GM12878 (cell line): ENCODE measurements around the gene ARFRP1. TPM values are rescaled to one million over a fixed set of nuclear protein-coding genes. Genes with fewer than 3 reads are reported as not detected.

Experiments
- ATAC-seq: fragments of 200-7000 bp; cut with Tn5 transposase; 3 replicates; pipeline ENCODE4 v1.9.1; 2020; ENCODE audit warnings: mild to moderate bottlenecking, moderate library complexity
- BruUV-seq: library from RNA; stranded (reverse); fragments of 400-500 nt; replicated peaks from 2 replicates; lab custom pipeline; 2021; lab: Mats Ljungman, UMichigan
- CTCF ChIA-PET: fragments of 300-600 bp; sonication (Branson Sonifier 250); formaldehyde crosslinking; extraction: SDS; loops from one replicate; lab custom pipeline; 2021; ENCODE audit warnings: inconsistent platforms; lab: Yijun Ruan, JAX
- POLR2A ChIA-PET: fragments of 350-600 bp; formaldehyde crosslinking; extraction: SDS; loops from one replicate; lab custom pipeline; 2021; ENCODE audit warnings: inconsistent platforms; lab: Charles Lee
- RAD21 ChIA-PET: fragments of 300-600 bp; sonication (Branson Sonifier 250); formaldehyde crosslinking; loops from one replicate; lab custom pipeline; 2023; ENCODE audit warnings: antibody characterized with exemption; ENCODE audit not compliant: unreplicated experiment; lab: Charles Lee
- SMC1A ChIA-PET: fragments of 300-600 bp; sonication (Branson Sonifier 250); formaldehyde crosslinking; loops from one replicate; lab custom pipeline; 2023; ENCODE audit not compliant: unreplicated experiment, uncharacterized antibody; lab: Charles Lee
- DNase-seq: peaks from one replicate; pipeline ENCODE4 v3.0.0-alpha.2; 2011; ENCODE audit warnings: low read depth, low spot score
- FAIRE-seq: peaks from 3 replicates; lab custom pipeline; 2011; peaks lifted over from hg19 to GRCh38; lab: Jason Lieb, UNC
- H2AFZ ChIP-seq: 2 replicates; pipeline ENCODE4 v1.6.0; 2011; ENCODE audit warnings: low read depth, low read length, control low read depth; ENCODE audit not compliant: control insufficient read depth
- H3K27ac ChIP-seq: 2 replicates; pipeline ENCODE4 v1.5.1; 2011; ENCODE audit warnings: control low read depth; ENCODE audit not compliant: control insufficient read depth, insufficient read depth
- H3K27me3 ChIP-seq, 2 experiments: replicated peaks in 1 of 2; 2 replicates each; pipeline versions ENCODE4 v1.6.0 to v1.6.1; 2011; ENCODE audit warnings: low read length in 1 of 2; ENCODE audit not compliant: control insufficient read depth in 2 of 2, insufficient read depth in 2 of 2
- H3K36me3 ChIP-seq, 2 experiments: 2 replicates each; pipeline ENCODE4 v1.5.1; 2011; ENCODE audit warnings: low read length in 1 of 2; ENCODE audit not compliant: control insufficient read depth in 2 of 2, insufficient read depth in 2 of 2
- H3K4me1 ChIP-seq: 2 replicates; pipeline ENCODE4 v1.6.1; 2011; ENCODE audit warnings: mild to moderate bottlenecking, low read length, moderate library complexity, mixed read lengths; ENCODE audit not compliant: control insufficient read depth, insufficient read depth
- H3K4me2 ChIP-seq: 2 replicates; pipeline ENCODE4 v1.6.0; 2011; ENCODE audit warnings: control low read depth; ENCODE audit not compliant: control insufficient read depth, insufficient read depth
- H3K4me3 ChIP-seq: fragments of 200-600 bp; sonication (generic); 2 replicates; pipeline ENCODE4 v1.5.1; 2016
- H3K79me2 ChIP-seq: 2 replicates; pipeline ENCODE4 v1.6.0; 2011; ENCODE audit warnings: low read length; ENCODE audit not compliant: control insufficient read depth, insufficient read depth
- H3K9ac ChIP-seq: 2 replicates; pipeline ENCODE4 v1.8.0; 2011; ENCODE audit warnings: low read length, control low read depth, mixed read lengths; ENCODE audit not compliant: control insufficient read depth, insufficient read depth
- H3K9me3 ChIP-seq: replicated peaks from 3 replicates; pipeline ENCODE4 v1.5.1; 2011; ENCODE audit warnings: mild to moderate bottlenecking, low read length; ENCODE audit not compliant: control insufficient read depth, insufficient read depth
- H4K20me1 ChIP-seq: 2 replicates; pipeline ENCODE4 v1.6.0; 2011; ENCODE audit not compliant: control insufficient read depth, insufficient read depth
- BACH1 ChIP-seq: fragments of 450-650 bp; IDR thresholded peaks from 2 replicates; pipeline ENCODE4 v1.6.1; 2017; ENCODE audit warnings: mild to moderate bottlenecking, borderline replicate concordance
- ESRRA ChIP-seq: IDR thresholded peaks from 2 replicates; pipeline ENCODE4 v1.6.1; 2012; ENCODE audit warnings: mild to moderate bottlenecking, low read length, improper control_type of control experiment
- JUND ChIP-seq: IDR thresholded peaks from 2 replicates; pipeline ENCODE4 v1.6.1; 2012; ENCODE audit warnings: low read depth, mild to moderate bottlenecking, low read length, improper control_type of control experiment, moderate library complexity
- KAT2A ChIP-seq: conservative IDR thresholded peaks from 2 replicates; pipeline ENCODE4 v1.6.1; 2011; ENCODE audit warnings: low read depth, low read length; ENCODE audit not compliant: control insufficient read depth
- MTA3 ChIP-seq: IDR thresholded peaks from 2 replicates; pipeline ENCODE4 v1.6.1; 2012; ENCODE audit warnings: low read length, inconsistent platforms, borderline replicate concordance
- POLR2A ChIP-seq: IDR thresholded peaks from 2 replicates; pipeline ENCODE4 v1.6.1; 2011; ENCODE audit warnings: low read depth, mild to moderate bottlenecking, low read length
- SPI1 ChIP-seq: IDR thresholded peaks from 2 replicates; pipeline ENCODE4 v1.6.1; 2011; ENCODE audit warnings: low read depth, mild to moderate bottlenecking, low read length, moderate library complexity, borderline replicate concordance; ENCODE audit not compliant: insufficient read depth
- WGBS: methylation state at CpG from one replicate; pipeline ENCODE4 v1.1.6; 2016; ENCODE audit warnings: low lambda C conversion rate; ENCODE audit not compliant: insufficient replicate concordance, insufficient coverage; ENCODE audit errors: missing lambda C conversion rate; 5-methylcytosine and 5-hydroxymethylcytosine counted together
- in situ Hi-C: fragments of 300-500 bp; cut with MboI; formaldehyde crosslinking; loops from 9 replicates; pipeline ENCODE4 v1.14.3; 2018; ENCODE audit warnings: mixed read lengths
- intact Hi-C: fragments of 100-400 bp; cut with micrococcal nuclease; formaldehyde crosslinking; loops from one replicate; pipeline ENCODE4 v1.14.2; 2022; ENCODE audit not compliant: unreplicated experiment
- polyA plus RNA-seq, 11 experiments: library from polyadenylated mRNA; depleted of rRNA in 4 of 11; unstranded in 6 of 11; stranded (reverse) in 5 of 11; fragments of >200 nt; fragmentation: Nextera tagmentation in 4 of 11; fragmentation: Illumina TruSeq in 1 of 11; extraction: Ambion mirVana in 4 of 11; extraction: Trizol in 1 of 11; gene quantifications; 1 replicate in 1 of 11; 2 replicates in 10 of 11; pipeline versions ENCODE4 v1.2.1 to v1.2.3, GENCODE V29; 2011 to 2016; ENCODE audit warnings: inconsistent platforms in 2 of 11, missing spikeins in 2 of 11, low read depth in 1 of 11
- total RNA-seq, 4 experiments: library from RNA; depleted of rRNA in 3 of 4; stranded (reverse); fragments of >200 nt in 3 of 4; fragmentation: Illumina TruSeq in 1 of 4; extraction: Trizol in 1 of 4; gene quantifications; 2 replicates each; pipeline versions ENCODE4 v1.2.1 to v1.2.3, GENCODE V29; 2013 to 2021
- TF ChIP-seq, protein P1 (sequence below): fragments of 450-650 bp; IDR thresholded peaks from 2 replicates; pipeline ENCODE4 v1.6.1; 2018; ENCODE audit warnings: borderline replicate concordance, mild to moderate bottlenecking; ENCODE audit not compliant: partially characterized antibody

ARFRP1 gene
- total and polyA plus RNA-seq, 10 of the 15 experiments (the other 5 are each of a cell fraction or from before 2014, with no cell fraction given): 0.37 to 71.7 (median 34.6) TPM

GRCh38 chr20:63747622-63748069 lies 39.9 kb upstream of the ARFRP1 start (continued):
- TF ChIP-seq ESRRA (no peak), JUND (no peak)
- TF ChIP-seq, all 136 proteins: peak for 0

GRCh38 chr20:63746751-63747315 lies 39.1 kb upstream of the ARFRP1 start:
- H3K4me3 ChIP-seq: no peak overlapping the region
- H3K27me3 ChIP-seq: no peaks in the 10 kb centered on the region
- ChIA-PET POLR2A (no interaction called here), SMC1A (no interaction called here), CTCF (no interaction called here), RAD21 (no interaction called here)
- no peak overlapping the region for H3K9ac ChIP-seq
- peaks cover 0 to 4% of the 10 kb centered on the region in 2 experiments; a peak in 2 of 4 replicates for H3K36me3 ChIP-seq
- ATAC-seq (no peak), DNase-seq (no peak), FAIRE-seq (no peak)
- H3K79me2 ChIP-seq: no peaks in the 10 kb centered on the region
- in situ Hi-C loops: no loop called here
- intact Hi-C loops: no loop called here
- no peak overlapping the region for H2AFZ ChIP-seq
- TF ChIP-seq POLR2A (no peak), MTA3 (no peak)
- H3K27ac ChIP-seq: no peak overlapping the region
- no peaks in the 10 kb centered on the region for H3K4me1 ChIP-seq
- no TSS peak for BruUV-seq
- H3K4me2 ChIP-seq: no peak overlapping the region
- H3K9me3 ChIP-seq: no peaks in the 10 kb centered on the region
- no peaks in the 10 kb centered on the region for H4K20me1 ChIP-seq
- 96% methylated on average over 42 of the region's 47 CpGs for WGBS

- CTCF ChIA-PET: interaction anchor here (0.6 kb wide), 1 partner anchor 12 kb away, joined by 3 read pairs; no protein-coding TSS in a partner anchor
Observed at GRCh38 chr20:63745961-63746731, 38.4 kb upstream of the ARFRP1 start.

More at GRCh38 chr20:63745961-63746731, 38.4 kb upstream of the ARFRP1 start:
- no peak overlapping the region for H3K4me2 ChIP-seq
- no peaks in the 10 kb centered on the region for H3K27me3 ChIP-seq
- no peak overlapping the region for H3K4me3 ChIP-seq
- ATAC-seq: no peak
- H3K9ac ChIP-seq: no peak overlapping the region
- no peaks in the 10 kb centered on the region; the same call in 1 of the 2 replicates for H3K79me2 ChIP-seq
- ChIA-PET RAD21 (no interaction called here), SMC1A (no interaction called here), POLR2A (no interaction called here)
- H4K20me1 ChIP-seq: no peaks in the 10 kb centered on the region
- 66% methylated on average over 26 of the region's 26 CpGs for WGBS
- intact Hi-C loops (no loop called here), in situ Hi-C loops (no loop called here)
- no peaks in the 10 kb centered on the region for H3K9me3 ChIP-seq
- no peak overlapping the region for H2AFZ ChIP-seq
- no peak for TF ChIP-seq KAT2A
- TF ChIP-seq BACH1: no peak
- TF ChIP-seq, protein P1, sequence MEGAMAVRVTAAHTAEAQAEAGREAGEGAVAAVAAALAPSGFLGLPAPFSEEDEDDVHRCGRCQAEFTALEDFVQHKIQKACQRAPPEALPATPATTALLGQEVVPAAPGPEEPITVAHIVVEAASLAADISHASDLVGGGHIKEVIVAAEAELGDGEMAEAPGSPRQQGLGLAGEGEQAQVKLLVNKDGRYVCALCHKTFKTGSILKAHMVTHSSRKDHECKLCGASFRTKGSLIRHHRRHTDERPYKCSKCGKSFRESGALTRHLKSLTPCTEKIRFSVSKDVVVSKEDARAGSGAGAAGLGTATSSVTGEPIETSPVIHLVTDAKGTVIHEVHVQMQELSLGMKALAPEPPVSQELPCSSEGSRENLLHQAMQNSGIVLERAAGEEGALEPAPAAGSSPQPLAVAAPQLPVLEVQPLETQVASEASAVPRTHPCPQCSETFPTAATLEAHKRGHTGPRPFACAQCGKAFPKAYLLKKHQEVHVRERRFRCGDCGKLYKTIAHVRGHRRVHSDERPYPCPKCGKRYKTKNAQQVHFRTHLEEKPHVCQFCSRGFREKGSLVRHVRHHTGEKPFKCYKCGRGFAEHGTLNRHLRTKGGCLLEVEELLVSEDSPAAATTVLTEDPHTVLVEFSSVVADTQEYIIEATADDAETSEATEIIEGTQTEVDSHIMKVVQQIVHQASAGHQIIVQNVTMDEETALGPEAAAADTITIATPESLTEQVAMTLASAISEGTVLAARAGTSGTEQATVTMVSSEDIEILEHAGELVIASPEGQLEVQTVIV: no peak
- no peak for TF ChIP-seq SPI1
- DNase-seq: no peak
- H3K36me3 ChIP-seq: peaks cover 0 to 4% of the 10 kb centered on the region in 2 experiments; a peak in 2 of 4 replicates
- no peak for FAIRE-seq
- no peak overlapping the region for H3K27ac ChIP-seq
- no TSS peak for BruUV-seq
- H3K4me1 ChIP-seq: peaks cover 4% of the 10 kb centered on the region; the same call in 1 of the 2 replicates
